H9 (cell line): Measurements from ENCODE around the gene DCUN1D2. TPM values are rescaled to one million over a fixed set of nuclear protein-coding genes. Genes with fewer than 3 reads are reported as not detected.

Experiments used
- DNase-seq: peaks from one replicate; pipeline ENCODE4 v3.0.0-alpha.2; 2017
- H2AFZ ChIP-seq: one replicate; pipeline ENCODE4 v1.6.1; 2013; ENCODE audit warnings: mild to moderate bottlenecking, low read length, control low read depth, moderate library complexity
- H2AK5ac ChIP-seq: 2 replicates; pipeline ENCODE4 v1.6.1; 2013; ENCODE audit warnings: low read length, control low read depth, mixed read lengths; ENCODE audit not compliant: insufficient read length
- H2BK120ac ChIP-seq: one replicate; pipeline ENCODE4 v1.6.1; 2013; ENCODE audit warnings: low read depth, mild to moderate bottlenecking, low read length, control low read depth, inconsistent platforms; ENCODE audit not compliant: poor library complexity, severe bottlenecking
- H2BK12ac ChIP-seq: 2 replicates; pipeline ENCODE4 v1.6.1; 2013; ENCODE audit warnings: low read length, control low read depth, mixed read lengths, low read depth; ENCODE audit not compliant: insufficient read length
- H2BK15ac ChIP-seq: 2 replicates; pipeline ENCODE4 v1.6.1; 2013; ENCODE audit warnings: low read depth, low read length, control low read depth
- H2BK20ac ChIP-seq: one replicate; pipeline ENCODE4 v1.6.1; 2013; ENCODE audit warnings: low read depth, mild to moderate bottlenecking, low read length, control low read depth, inconsistent platforms; ENCODE audit not compliant: poor library complexity, severe bottlenecking
- H2BK5ac ChIP-seq: 2 replicates; pipeline ENCODE4 v1.6.1; 2013; ENCODE audit warnings: low read length, control low read depth, mixed read lengths; ENCODE audit not compliant: insufficient read length
- H3K14ac ChIP-seq: 2 replicates; pipeline ENCODE4 v1.6.1; 2013; ENCODE audit warnings: low read length, control low read depth; ENCODE audit not compliant: insufficient read depth
- H3K18ac ChIP-seq: 2 replicates; pipeline ENCODE4 v1.6.1; 2013; ENCODE audit warnings: low read depth, mild to moderate bottlenecking, mixed read lengths, low read length, control low read depth; ENCODE audit not compliant: insufficient read length
- H3K23ac ChIP-seq: 2 replicates; pipeline ENCODE4 v1.6.1; 2013; ENCODE audit warnings: low read length, control low read depth, mixed read lengths, low read depth; ENCODE audit not compliant: insufficient read length
- H3K23me2 ChIP-seq: 2 replicates; pipeline ENCODE4 v1.6.1; 2013; ENCODE audit warnings: low read depth, mild to moderate bottlenecking, mixed read lengths, low read length, control low read depth; ENCODE audit not compliant: insufficient read length, poor library complexity, severe bottlenecking
- H3K27ac ChIP-seq: 2 replicates; pipeline ENCODE4 v1.5.1; 2013; ENCODE audit warnings: low read length, control low read depth, mixed read lengths, low read depth; ENCODE audit not compliant: insufficient read length
- H3K27me3 ChIP-seq: 2 replicates; pipeline ENCODE4 v1.6.1; 2013; ENCODE audit warnings: low read length, control low read depth, inconsistent platforms; ENCODE audit not compliant: insufficient read depth
- H3K4ac ChIP-seq: 2 replicates; pipeline ENCODE4 v1.6.1; 2013; ENCODE audit warnings: low read depth, mild to moderate bottlenecking, control low read depth, inconsistent platforms, low read length, moderate library complexity
- H3K4me1 ChIP-seq: 2 replicates; pipeline ENCODE4 v1.6.1; 2013; ENCODE audit warnings: low read length, control low read depth, inconsistent platforms; ENCODE audit not compliant: insufficient read depth
- H3K4me2 ChIP-seq: 2 replicates; pipeline ENCODE4 v1.6.1; 2013; ENCODE audit warnings: low read length, control low read depth, mixed read lengths; ENCODE audit not compliant: insufficient read length, insufficient read depth
- H3K56ac ChIP-seq: 2 replicates; pipeline ENCODE4 v1.6.1; 2013; ENCODE audit warnings: low read depth, mild to moderate bottlenecking, mixed read lengths, low read length, control low read depth; ENCODE audit not compliant: insufficient read length
- H3K79me1 ChIP-seq: 2 replicates; pipeline ENCODE4 v1.6.1; 2013; ENCODE audit warnings: low read depth, mild to moderate bottlenecking, moderate library complexity, low read length, control low read depth, inconsistent platforms; ENCODE audit not compliant: insufficient read depth, poor library complexity, severe bottlenecking
- H3K79me2 ChIP-seq: 2 replicates; pipeline ENCODE4 v1.6.1; 2013; ENCODE audit warnings: low read length, control low read depth, inconsistent platforms; ENCODE audit not compliant: insufficient read depth
- H3K9ac ChIP-seq: 2 replicates; pipeline ENCODE4 v1.6.1; 2013; ENCODE audit warnings: low read length, control low read depth, mixed read lengths; ENCODE audit not compliant: insufficient read length; ENCODE audit errors: extremely low read depth
- H3K9me3 ChIP-seq: one replicate; pipeline ENCODE4 v1.6.1; 2013; ENCODE audit warnings: low read depth, low read length, inconsistent platforms; ENCODE audit not compliant: control insufficient read depth
- H3T11ph ChIP-seq: one replicate; pipeline ENCODE4 v1.6.1; 2013; ENCODE audit warnings: mild to moderate bottlenecking, low read length, control low read depth, inconsistent platforms
- H4K20me1 ChIP-seq: one replicate; pipeline ENCODE4 v1.6.1; 2013; ENCODE audit not compliant: control insufficient read depth, insufficient read length, insufficient read depth
- H4K5ac ChIP-seq: 2 replicates; pipeline ENCODE4 v1.6.1; 2013; ENCODE audit warnings: low read depth, mild to moderate bottlenecking, mixed read lengths, low read length, control low read depth; ENCODE audit not compliant: insufficient read length
- H4K8ac ChIP-seq: replicated peaks from 2 replicates; pipeline ENCODE4 v1.6.1; 2013; ENCODE audit warnings: low read length, control low read depth, mixed read lengths, low read depth; ENCODE audit not compliant: insufficient read length
- H4K91ac ChIP-seq: 2 replicates; pipeline ENCODE4 v1.6.1; 2013; ENCODE audit warnings: low read depth, mild to moderate bottlenecking, moderate library complexity, mixed read lengths, low read length, control low read depth; ENCODE audit not compliant: insufficient read length
- H3K27ac Mint-ChIP-seq, 3 experiments: 2 replicates in 2 of 3; 3 replicates in 1 of 3; pipeline ENCODE4 v1.8.0; 2020 to 2021; ENCODE audit warnings: mixed read lengths in 3 of 3, mild to moderate bottlenecking in 1 of 3, moderate library complexity in 1 of 3
- H3K27me3 Mint-ChIP-seq: 2 replicates; pipeline ENCODE4 v1.8.0; 2021; ENCODE audit warnings: low read depth, mild to moderate bottlenecking, moderate library complexity, mixed read lengths
- H3K36me3 Mint-ChIP-seq, 3 experiments: 2 replicates in 2 of 3; 3 replicates in 1 of 3; pipeline ENCODE4 v1.8.0; 2020 to 2021; ENCODE audit warnings: low read depth in 3 of 3, mixed read lengths in 3 of 3; ENCODE audit not compliant: insufficient read depth in 1 of 3
- H3K4me1 Mint-ChIP-seq, 2 experiments: 2 replicates each; pipeline ENCODE4 v1.8.0; 2020; ENCODE audit warnings: mixed read lengths in 2 of 2
- H3K4me3 Mint-ChIP-seq, 2 experiments: 2 replicates in 1 of 2; 3 replicates in 1 of 2; pipeline ENCODE4 v1.8.0; 2020 to 2021; ENCODE audit warnings: mild to moderate bottlenecking in 2 of 2, mixed read lengths in 2 of 2, moderate library complexity in 1 of 2
- H3K9me3 Mint-ChIP-seq, 2 experiments: 2 replicates in 1 of 2; 3 replicates in 1 of 2; pipeline ENCODE4 v1.8.0; 2020; ENCODE audit warnings: mild to moderate bottlenecking in 2 of 2, mixed read lengths in 2 of 2, moderate library complexity in 1 of 2
- CTCF ChIP-seq: fragments of 200-600 bp; sonication (generic); conservative IDR thresholded peaks from 3 replicates; pipeline ENCODE4 v1.8.0; 2021; ENCODE audit warnings: antibody characterized with exemption, mild to moderate bottlenecking
- WGBS: extraction: QIAGEN DNeasy Blood & Tissue Kit; methylation state at CpG from one replicate; pipeline ENCODE4 v1.1.7; 2013; ENCODE audit warnings: missing lambda C conversion rate, low lambda C conversion rate, mixed read lengths; ENCODE audit not compliant: insufficient read length; ENCODE audit errors: extremely low coverage; 5-methylcytosine and 5-hydroxymethylcytosine counted together
- total RNA-seq: library from RNA; stranded (reverse); gene quantifications from 2 replicates; pipeline ENCODE4 v1.2.1, GENCODE V29; 2021

Gene DCUN1D2
- total RNA-seq, 1 experiment from 2014 or later, result 36.8 TPM

- Histone ChIP-seq H3K23me2 (no peaks in the 10 kb centered on the region), H3K4me2 (no peak overlapping the region), H3K18ac (peak overlapping the region; percentile 21), H4K8ac (no peak overlapping the region), H3K27ac (no peak overlapping the region), H3K23ac (no peak overlapping the region), H4K91ac (no peak overlapping the region), H2BK5ac (no peak overlapping the region), H4K20me1 (no peaks in the 10 kb centered on the region), H2AFZ (no peak overlapping the region), H3K4ac (no peak overlapping the region), H3K14ac (no peak overlapping the region; the same call in 1 of the 2 replicates), H3K9ac (no peak overlapping the region), H3K79me1 (no peaks in the 10 kb centered on the region), H2BK20ac (no peak overlapping the region), H2BK120ac (no peak overlapping the region), H3K79me2 (no peaks in the 10 kb centered on the region), H3T11ph (no peak overlapping the region), H2BK15ac (no peak overlapping the region), H2AK5ac (no peak overlapping the region), H3K56ac (no peak overlapping the region), H2BK12ac (no peak overlapping the region), H3K27me3 (no peaks in the 10 kb centered on the region), H4K5ac (no peak overlapping the region), H3K4me1 (no peaks in the 10 kb centered on the region), H3K9me3 (no peaks in the 10 kb centered on the region)
- peaks cover 2 to 4% of the 10 kb centered on the region in 2 experiments; a peak in 4 of 5 replicates for H3K9me3 Mint-ChIP-seq
- no CpG with 5 or more reads among the region's 9 CpGs for WGBS
- TF ChIP-seq CTCF, result no peak
- no peak overlapping the region; a peak in 1 of 7 replicates for H3K27ac Mint-ChIP-seq
- H3K27me3 Mint-ChIP-seq, result peaks cover 6% of the 10 kb centered on the region
- no peak for DNase-seq
- no peak overlapping the region for H3K4me3 Mint-ChIP-seq
- peaks cover 2 to 5% (median 2%) of the 10 kb centered on the region in 3 experiments; a peak in 4 of 7 replicates for H3K36me3 Mint-ChIP-seq
- H3K4me1 Mint-ChIP-seq, result 0 out of 4 replicates have a peak, but pooled peaks cover 0 to 9% of the 10 kb centered on the region in 2 experiments
Measured at GRCh38 chr13:113413898-113414282, 76.6 kb downstream of the DCUN1D2 start.
